HepG2 (cell line): ENCODE measurements around the gene SLC44A5. TPM values are rescaled to one million over a fixed set of nuclear protein-coding genes. Genes with fewer than 3 reads are reported as not detected.

Experiments
- ATAC-seq: fragments of 200-7000 bp; cut with Tn5 transposase; 3 replicates; pipeline ENCODE4 v1.9.1; 2020; ENCODE audit warnings: mild to moderate bottlenecking, moderate library complexity
- BruUV-seq: library from RNA; stranded (reverse); fragments of 400-500 nt; replicated peaks from 2 replicates; lab custom pipeline; 2021; lab: Mats Ljungman, UMichigan
- CTCF ChIA-PET: fragments of 300-600 bp; formaldehyde crosslinking; extraction: SDS; loops from one replicate; lab custom pipeline; 2021; ENCODE audit warnings: low total read pairs, inconsistent platforms, low intra/inter-chr PET ratio; lab: Yijun Ruan, JAX
- POLR2A ChIA-PET: fragments of 350-600 bp; sonication (Branson Sonifier 250); formaldehyde crosslinking; loops from one replicate; lab custom pipeline; 2020; ENCODE audit warnings: antibody characterized with exemption, inconsistent platforms; lab: Yijun Ruan, JAX
- DNase-seq: peaks from one replicate; pipeline ENCODE4 v3.0.0-alpha.2; 2015; ENCODE audit warnings: low spot score
- FAIRE-seq: peaks from 3 replicates; lab custom pipeline; 2011; peaks lifted over from hg19 to GRCh38; lab: Jason Lieb, UNC
- H2AFZ ChIP-seq: one replicate; pipeline ENCODE4 v1.6.1; 2011; ENCODE audit warnings: low read length, inconsistent platforms
- H3K27ac ChIP-seq: fragments of 300-600 bp; 3 replicates; pipeline ENCODE4 v1.8.0; 2011; ENCODE audit warnings: mixed run types, mild to moderate bottlenecking, mixed read lengths, low read length, inconsistent platforms; ENCODE audit not compliant: insufficient read depth; ENCODE audit errors: extremely low read length
- H3K27me3 ChIP-seq, 2 experiments: fragments of 200-600 bp in 1 of 2; 2 replicates in 1 of 2; 3 replicates in 1 of 2; pipeline versions ENCODE4 v1.6.0 to v1.8.0; 2011; ENCODE audit warnings: low read length in 2 of 2, mild to moderate bottlenecking in 2 of 2, moderate library complexity in 2 of 2, inconsistent platforms in 1 of 2; ENCODE audit not compliant: insufficient read depth in 2 of 2, control insufficient read depth in 1 of 2
- H3K36me3 ChIP-seq, 2 experiments: fragments of 200-600 bp in 1 of 2; replicated peaks in 1 of 2; 2 replicates in 1 of 2; 3 replicates in 1 of 2; pipeline versions ENCODE4 v1.5.1 to v1.8.0; 2011; ENCODE audit warnings: low read length in 2 of 2, inconsistent platforms in 1 of 2; ENCODE audit not compliant: insufficient read depth in 2 of 2, control insufficient read depth in 1 of 2
- H3K4me1 ChIP-seq: 2 replicates; pipeline ENCODE4 v1.5.1; 2012; ENCODE audit warnings: low read length, inconsistent platforms; ENCODE audit not compliant: insufficient read depth
- H3K4me2 ChIP-seq: 2 replicates; pipeline ENCODE4 v1.6.0; 2011; ENCODE audit warnings: low read depth, low read length, inconsistent platforms
- H3K4me3 ChIP-seq, 3 experiments: fragments of 200-600 bp in 1 of 3; sonication (generic), shearing (Covaris generic) in 1 of 3; replicated peaks in 1 of 3; 2 replicates each; pipeline ENCODE4 v1.5.1; 2011 to 2016; ENCODE audit warnings: low read length in 3 of 3, inconsistent platforms in 2 of 3, low read depth in 2 of 3, mild to moderate bottlenecking in 2 of 3, control low read depth in 1 of 3, mixed read lengths in 1 of 3; ENCODE audit not compliant: insufficient read depth in 1 of 3
- H3K79me2 ChIP-seq: one replicate; pipeline ENCODE4 v1.6.1; 2011; ENCODE audit warnings: low read length, inconsistent platforms; ENCODE audit not compliant: insufficient read depth
- H3K9ac ChIP-seq: 2 replicates; pipeline ENCODE4 v1.6.0; 2011; ENCODE audit warnings: mild to moderate bottlenecking, low read depth, low read length, inconsistent platforms; ENCODE audit not compliant: insufficient read depth
- H3K9me3 ChIP-seq: 2 replicates; pipeline ENCODE4 v1.5.1; 2012; ENCODE audit warnings: mild to moderate bottlenecking, low read length
- H4K20me1 ChIP-seq: 2 replicates; pipeline ENCODE4 v1.6.0; 2011; ENCODE audit warnings: inconsistent platforms, mild to moderate bottlenecking, low read length, moderate library complexity; ENCODE audit not compliant: insufficient read depth
- POLR2AphosphoS5 ChIP-seq: IDR thresholded peaks from 2 replicates; pipeline ENCODE4 v1.6.1; 2012; ENCODE audit warnings: low read depth, low read length
- WGBS: methylation state at CpG from one replicate; pipeline ENCODE4 v1.1.6; 2017; ENCODE audit warnings: low lambda C conversion rate; 5-methylcytosine and 5-hydroxymethylcytosine counted together
- in situ Hi-C: cut with HindIII; loops from 2 replicates; pipeline ENCODE4 v1.10.0; 2017; ENCODE audit warnings: low pct_unique_long_range_greater_than_20kb; ENCODE audit not compliant: extremely low pct_ligation_motif_present
- intact Hi-C: fragments of 100-400 bp; cut with micrococcal nuclease; formaldehyde crosslinking; loops from one replicate; pipeline ENCODE4 v1.10.0; 2022; ENCODE audit not compliant: unreplicated experiment
- polyA plus RNA-seq, 8 experiments: library from polyadenylated mRNA; depleted of rRNA in 3 of 8; stranded (reverse) in 7 of 8; unstranded in 1 of 8; fragments of >200 nt; fragmentation: Illumina TruSeq in 4 of 8; extraction: Trizol in 4 of 8; gene quantifications; 2 replicates each; pipeline versions ENCODE4 v1.2.1 to v1.2.3, GENCODE V29; 2011 to 2016; ENCODE audit warnings: low read depth in 4 of 8, missing spikeins in 1 of 8, mixed read lengths in 1 of 8; ENCODE audit not compliant: insufficient read depth in 1 of 8
- total RNA-seq, 5 experiments: library from RNA; depleted of rRNA; stranded (reverse); fragments of >200 nt; fragmentation: Illumina TruSeq; extraction: Trizol; gene quantifications; 2 replicates each; pipeline ENCODE4 v1.2.3, GENCODE V29; 2016; ENCODE audit warnings: low read depth in 1 of 5
- TF ChIP-seq, protein P1 (sequence below): sonication (generic); formaldehyde crosslinking; IDR thresholded peaks from 2 replicates; pipeline ENCODE4 v1.5.1; 2020; ENCODE audit warnings: missing genetic modification reagents, mild to moderate bottlenecking, borderline replicate concordance
- TF ChIP-seq, protein P2 (sequence below): sonication (generic); formaldehyde crosslinking; IDR thresholded peaks from 2 replicates; pipeline ENCODE4 v1.4.0; 2020; ENCODE audit warnings: missing genetic modification reagents, borderline replicate concordance

SLC44A5 gene
- total and polyA plus RNA-seq, 2 of the 13 experiments (the other 11 are each of a cell fraction or from before 2014, with no cell fraction given) = 8.0 to 16.0 TPM

DNA sequence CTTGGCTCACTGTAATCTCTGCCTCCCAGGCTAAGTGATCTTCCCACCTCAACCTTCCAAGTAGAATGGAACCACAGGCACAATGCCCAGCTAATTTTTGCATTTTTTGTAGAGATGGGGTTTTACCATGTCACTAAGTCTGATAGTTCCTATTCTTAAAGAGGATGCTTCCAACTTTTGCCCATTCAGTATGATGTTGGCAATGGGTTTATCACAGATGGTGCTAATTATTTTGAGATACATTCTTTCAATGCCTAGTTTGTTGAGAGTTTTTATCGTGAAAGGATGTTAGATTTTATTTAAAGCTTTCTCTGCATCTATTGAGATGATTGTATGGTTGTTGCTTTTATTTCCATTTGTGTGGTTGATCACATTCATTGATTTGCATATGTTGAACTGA is 103.9 kb downstream of the SLC44A5 start:
- H3K27ac ChIP-seq = no peak overlapping the region
- no TSS peak for BruUV-seq
- no peaks in the 10 kb centered on the region for H3K36me3 ChIP-seq
- DNase-seq = no peak
- intact Hi-C loops = no loop called here
- no peak for ATAC-seq
- TF ChIP-seq POLR2AphosphoS5 = no peak
- TF ChIP-seq, protein P1, sequence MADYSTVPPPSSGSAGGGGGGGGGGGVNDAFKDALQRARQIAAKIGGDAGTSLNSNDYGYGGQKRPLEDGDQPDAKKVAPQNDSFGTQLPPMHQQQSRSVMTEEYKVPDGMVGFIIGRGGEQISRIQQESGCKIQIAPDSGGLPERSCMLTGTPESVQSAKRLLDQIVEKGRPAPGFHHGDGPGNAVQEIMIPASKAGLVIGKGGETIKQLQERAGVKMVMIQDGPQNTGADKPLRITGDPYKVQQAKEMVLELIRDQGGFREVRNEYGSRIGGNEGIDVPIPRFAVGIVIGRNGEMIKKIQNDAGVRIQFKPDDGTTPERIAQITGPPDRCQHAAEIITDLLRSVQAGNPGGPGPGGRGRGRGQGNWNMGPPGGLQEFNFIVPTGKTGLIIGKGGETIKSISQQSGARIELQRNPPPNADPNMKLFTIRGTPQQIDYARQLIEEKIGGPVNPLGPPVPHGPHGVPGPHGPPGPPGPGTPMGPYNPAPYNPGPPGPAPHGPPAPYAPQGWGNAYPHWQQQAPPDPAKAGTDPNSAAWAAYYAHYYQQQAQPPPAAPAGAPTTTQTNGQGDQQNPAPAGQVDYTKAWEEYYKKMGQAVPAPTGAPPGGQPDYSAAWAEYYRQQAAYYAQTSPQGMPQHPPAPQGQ (CRISPR knock-in tag) = no peak
- ChIA-PET POLR2A (interaction anchor here (0.7 kb wide), 1 partner anchor 75 kb away, joined by 8 read pairs; no protein-coding TSS in a partner anchor), CTCF (no interaction called here)
- 3% methylated on average over 1 of the region's 1 CpG for WGBS
- H3K79me2 ChIP-seq = no peaks in the 10 kb centered on the region
- no peaks in the 10 kb centered on the region; a peak in 1 of 5 replicates for H3K27me3 ChIP-seq
- H3K4me2 ChIP-seq = no peak overlapping the region
- H3K9me3 ChIP-seq = no peaks in the 10 kb centered on the region
- H4K20me1 ChIP-seq = no peaks in the 10 kb centered on the region
- FAIRE-seq = no peak
- no peak overlapping the region for H2AFZ ChIP-seq
- H3K4me1 ChIP-seq = no peaks in the 10 kb centered on the region
- in situ Hi-C loops = no loop called here
- no peak overlapping the region for H3K9ac ChIP-seq
- no peak overlapping the region for H3K4me3 ChIP-seq

DNA sequence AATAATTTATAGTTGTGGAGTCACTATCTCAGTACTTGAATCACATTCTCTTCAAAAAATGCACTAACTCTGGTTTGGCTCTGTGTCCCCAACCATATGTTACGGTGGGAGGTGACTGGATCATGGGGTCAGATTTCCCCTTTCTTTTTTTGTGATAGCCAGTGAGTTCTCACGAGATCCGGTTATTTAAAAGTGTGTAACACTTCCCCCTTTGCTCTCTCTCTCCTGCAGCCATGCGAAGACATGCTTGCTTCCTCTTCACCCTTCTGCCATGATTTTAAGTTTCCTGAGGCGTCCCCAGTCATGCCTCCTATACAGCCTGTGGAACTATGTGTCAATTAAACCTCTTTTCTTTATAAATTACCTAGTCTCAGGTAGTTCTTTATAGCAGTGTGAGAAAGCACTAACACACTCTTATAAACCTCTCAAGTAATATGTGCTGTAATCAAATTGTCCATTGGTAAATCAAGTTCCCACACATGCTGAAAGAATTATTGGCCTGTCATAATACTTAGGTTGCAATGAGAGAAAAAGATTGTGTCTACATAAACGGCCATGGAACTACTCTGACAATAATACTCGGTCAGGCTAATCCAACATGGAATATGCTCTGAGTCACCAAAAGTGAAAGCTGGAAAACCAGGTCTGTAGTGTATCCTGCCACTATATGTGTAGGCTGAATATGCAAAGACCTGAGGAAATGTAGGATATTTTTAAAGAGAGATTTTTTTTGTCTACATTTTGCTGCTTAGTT is 107.5 kb downstream of the SLC44A5 start:
- H3K79me2 ChIP-seq = no peaks in the 10 kb centered on the region
- H3K9ac ChIP-seq = no peak overlapping the region
- H3K27ac ChIP-seq = no peak overlapping the region
- H3K9me3 ChIP-seq = no peaks in the 10 kb centered on the region
- FAIRE-seq (no peak), DNase-seq (no peak), ATAC-seq (no peak)
- in situ Hi-C loops = no loop called here
- TF ChIP-seq, protein P2, sequence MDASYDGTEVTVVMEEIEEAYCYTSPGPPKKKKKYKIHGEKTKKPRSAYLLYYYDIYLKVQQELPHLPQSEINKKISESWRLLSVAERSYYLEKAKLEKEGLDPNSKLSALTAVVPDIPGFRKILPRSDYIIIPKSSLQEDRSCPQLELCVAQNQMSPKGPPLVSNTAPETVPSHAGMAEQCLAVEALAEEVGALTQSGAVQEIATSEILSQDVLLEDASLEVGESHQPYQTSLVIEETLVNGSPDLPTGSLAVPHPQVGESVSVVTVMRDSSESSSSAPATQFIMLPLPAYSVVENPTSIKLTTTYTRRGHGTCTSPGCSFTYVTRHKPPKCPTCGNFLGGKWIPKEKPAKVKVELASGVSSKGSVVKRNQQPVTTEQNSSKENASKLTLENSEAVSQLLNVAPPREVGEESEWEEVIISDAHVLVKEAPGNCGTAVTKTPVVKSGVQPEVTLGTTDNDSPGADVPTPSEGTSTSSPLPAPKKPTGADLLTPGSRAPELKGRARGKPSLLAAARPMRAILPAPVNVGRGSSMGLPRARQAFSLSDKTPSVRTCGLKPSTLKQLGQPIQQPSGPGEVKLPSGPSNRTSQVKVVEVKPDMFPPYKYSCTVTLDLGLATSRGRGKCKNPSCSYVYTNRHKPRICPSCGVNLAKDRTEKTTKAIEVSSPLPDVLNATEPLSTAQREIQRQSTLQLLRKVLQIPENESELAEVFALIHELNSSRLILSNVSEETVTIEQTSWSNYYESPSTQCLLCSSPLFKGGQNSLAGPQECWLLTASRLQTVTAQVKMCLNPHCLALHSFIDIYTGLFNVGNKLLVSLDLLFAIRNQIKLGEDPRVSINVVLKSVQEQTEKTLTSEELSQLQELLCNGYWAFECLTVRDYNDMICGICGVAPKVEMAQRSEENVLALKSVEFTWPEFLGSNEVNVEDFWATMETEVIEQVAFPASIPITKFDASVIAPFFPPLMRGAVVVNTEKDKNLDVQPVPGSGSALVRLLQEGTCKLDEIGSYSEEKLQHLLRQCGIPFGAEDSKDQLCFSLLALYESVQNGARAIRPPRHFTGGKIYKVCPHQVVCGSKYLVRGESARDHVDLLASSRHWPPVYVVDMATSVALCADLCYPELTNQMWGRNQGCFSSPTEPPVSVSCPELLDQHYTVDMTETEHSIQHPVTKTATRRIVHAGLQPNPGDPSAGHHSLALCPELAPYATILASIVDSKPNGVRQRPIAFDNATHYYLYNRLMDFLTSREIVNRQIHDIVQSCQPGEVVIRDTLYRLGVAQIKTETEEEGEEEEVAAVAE (CRISPR knock-in tag) = no peak
- H3K27me3 ChIP-seq = no peaks in the 10 kb centered on the region; a peak in 1 of 5 replicates
- no peaks in the 10 kb centered on the region for H3K4me1 ChIP-seq
- H3K36me3 ChIP-seq = no peaks in the 10 kb centered on the region
- H3K4me3 ChIP-seq = no peak overlapping the region
- H3K4me2 ChIP-seq = no peak overlapping the region
- H4K20me1 ChIP-seq = no peaks in the 10 kb centered on the region
- ChIA-PET POLR2A (no interaction called here), CTCF (no interaction called here)
- WGBS = 59% methylated on average over 7 of the region's 7 CpGs
- H2AFZ ChIP-seq = no peak overlapping the region
- intact Hi-C loops = no loop called here
- BruUV-seq = no TSS peak
